Activated CD4-positive, alpha-beta memory T cell treated with anti-CD3 and anti-CD28 coated beads, Interleukin-2, amount 10 ng/mL, durations not matched to agents 7 days and 5 days (primary cell): Measurements from ENCODE around the gene RAB28. TPM values are rescaled to one million over a fixed set of nuclear protein-coding genes. Genes with fewer than 3 reads are reported as not detected.

ENCODE experiments used
- CTCF ChIA-PET: fragments of 350-600 bp; sonication (Branson Sonifier 250); formaldehyde crosslinking; loops from one replicate; lab custom pipeline; 2021; ENCODE audit warnings: antibody characterized with exemption, inconsistent platforms; lab: Charles Lee
- POLR2A ChIA-PET: fragments of 350-600 bp; sonication (Branson Sonifier 250); formaldehyde crosslinking; loops from one replicate; lab custom pipeline; 2021; ENCODE audit warnings: antibody characterized with exemption; lab: Charles Lee
- DNase-seq: peaks from one replicate; pipeline ENCODE4 v3.0.0-alpha.2; 2020
- H3K27ac Mint-ChIP-seq: one replicate; pipeline ENCODE4 v1.8.0; 2021; ENCODE audit warnings: mild to moderate bottlenecking, mixed read lengths
- H3K27me3 Mint-ChIP-seq: one replicate; pipeline ENCODE4 v1.8.0; 2021; ENCODE audit warnings: mixed read lengths
- H3K36me3 Mint-ChIP-seq: one replicate; pipeline ENCODE4 v1.8.0; 2021; ENCODE audit warnings: low read depth, mixed read lengths
- H3K4me1 Mint-ChIP-seq: one replicate; pipeline ENCODE4 v1.8.0; 2021; ENCODE audit warnings: mixed read lengths
- H3K4me3 Mint-ChIP-seq: one replicate; pipeline ENCODE4 v1.8.0; 2021; ENCODE audit warnings: mild to moderate bottlenecking, mixed read lengths
- H3K9me3 Mint-ChIP-seq: one replicate; pipeline ENCODE4 v1.8.0; 2021; ENCODE audit warnings: mixed read lengths
- total RNA-seq, 2 experiments: library from RNA; stranded (reverse); gene quantifications; one replicate each; pipeline ENCODE4 v1.2.3, GENCODE V29; 2021

Gene RAB28
- total RNA-seq, 2 experiments from 2014 or later = 18.5 TPM

DNA sequence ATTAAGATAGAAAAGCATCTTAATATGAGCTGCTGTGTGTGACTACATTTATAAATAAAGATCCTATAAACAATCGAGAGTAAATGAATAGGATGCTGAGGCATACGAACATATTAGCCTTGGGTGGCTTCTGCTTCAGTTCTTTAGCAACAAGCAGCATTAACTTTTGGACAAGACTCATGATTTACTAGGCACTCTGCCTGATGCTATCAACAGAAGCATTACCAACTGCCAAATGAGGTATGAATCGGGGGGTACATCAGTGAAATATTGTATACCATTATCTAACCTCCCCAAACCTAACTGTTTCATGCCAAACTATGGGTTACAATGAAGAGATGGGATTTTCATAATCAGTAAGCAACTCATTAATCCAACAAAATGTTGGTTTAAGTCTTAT is 113.1 kb downstream of the RAB28 start:
- Mint-ChIP-seq H3K9me3 (no peaks in the 10 kb centered on the region), H3K4me3 (no peak overlapping the region), H3K36me3 (peaks cover 3% of the 10 kb centered on the region), H3K27me3 (no peaks in the 10 kb centered on the region), H3K4me1 (no peaks in the 10 kb centered on the region), H3K27ac (no peak overlapping the region)
- CTCF ChIA-PET = no interaction called here
- no peak for DNase-seq
- POLR2A ChIA-PET = no interaction called here

DNA sequence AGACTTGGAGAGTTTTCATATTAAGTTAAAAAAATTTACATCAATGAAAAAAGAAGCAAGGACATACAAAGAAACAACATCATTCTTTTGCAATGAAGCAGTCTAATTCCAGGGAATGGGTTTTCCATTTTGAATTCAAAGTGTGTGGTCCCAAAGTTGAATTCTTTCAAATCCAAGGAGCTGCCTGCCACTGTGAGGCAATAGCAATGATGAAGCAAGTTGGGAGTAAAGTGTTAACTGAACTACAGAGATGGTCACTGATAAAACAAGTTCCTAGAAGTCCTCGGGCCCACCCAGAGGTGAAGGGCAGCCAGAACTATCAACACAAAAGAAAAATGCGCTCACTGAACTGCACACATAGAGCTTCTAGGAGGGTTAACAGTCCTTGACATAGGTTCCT is 115.9 kb downstream of the RAB28 start:
- Mint-ChIP-seq H3K4me1 (no peaks in the 10 kb centered on the region), H3K27ac (no peak overlapping the region), H3K4me3 (no peak overlapping the region), H3K36me3 (peaks cover 3% of the 10 kb centered on the region), H3K9me3 (no peaks in the 10 kb centered on the region), H3K27me3 (no peaks in the 10 kb centered on the region)
- POLR2A ChIA-PET = no interaction called here
- DNase-seq = no peak
- CTCF ChIA-PET = no interaction called here

GRCh38 chr4:13367691-13368090 is 116.4 kb downstream of the RAB28 start:
- ChIA-PET CTCF (no interaction called here), POLR2A (no interaction called here)
- H3K27me3 Mint-ChIP-seq = no peaks in the 10 kb centered on the region
- peaks cover 3% of the 10 kb centered on the region for H3K36me3 Mint-ChIP-seq
- H3K4me1 Mint-ChIP-seq = no peaks in the 10 kb centered on the region
- DNase-seq = no peak
- H3K9me3 Mint-ChIP-seq = no peaks in the 10 kb centered on the region
- H3K4me3 Mint-ChIP-seq = no peak overlapping the region
- H3K27ac Mint-ChIP-seq = no peak overlapping the region

GRCh38 chr4:13367244-13367643 is 116.9 kb downstream of the RAB28 start:
- Mint-ChIP-seq H3K27me3 (no peaks in the 10 kb centered on the region), H3K9me3 (no peaks in the 10 kb centered on the region), H3K27ac (no peak overlapping the region), H3K4me3 (no peak overlapping the region), H3K36me3 (peaks cover 3% of the 10 kb centered on the region), H3K4me1 (no peaks in the 10 kb centered on the region)
- POLR2A ChIA-PET = no interaction called here
- DNase-seq = no peak
- CTCF ChIA-PET = no interaction called here

- POLR2A ChIA-PET = no interaction called here
- Mint-ChIP-seq H3K9me3 (no peaks in the 10 kb centered on the region), H3K27me3 (no peaks in the 10 kb centered on the region), H3K27ac (no peak overlapping the region), H3K4me3 (no peak overlapping the region), H3K36me3 (peaks cover 3% of the 10 kb centered on the region), H3K4me1 (no peaks in the 10 kb centered on the region)
- DNase-seq = no peak
- CTCF ChIA-PET = no interaction called here
Observed at GRCh38 chr4:13365195-13365594, 118.9 kb downstream of the RAB28 start.

DNA sequence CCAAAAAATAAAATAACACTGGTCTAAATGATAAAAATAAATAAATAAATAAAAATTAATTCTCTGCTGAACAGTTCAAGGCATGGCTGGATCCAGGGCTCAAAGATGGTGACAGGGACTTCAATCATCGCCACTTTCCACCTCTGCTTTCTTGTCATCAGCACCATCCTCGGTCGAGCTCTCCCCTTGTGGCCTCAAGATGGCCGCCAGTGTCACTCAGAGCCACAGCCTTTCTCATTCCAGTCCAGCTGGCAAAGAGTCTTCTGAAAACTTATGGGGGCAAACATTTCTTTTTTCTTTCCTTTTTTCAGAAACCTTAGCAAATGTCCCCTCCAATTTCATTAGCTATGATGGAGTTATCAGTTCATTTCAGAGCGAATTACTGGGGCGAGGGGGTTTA is 119.5 kb downstream of the RAB28 start:
- Mint-ChIP-seq H3K27me3 (no peaks in the 10 kb centered on the region), H3K27ac (no peak overlapping the region), H3K36me3 (peaks cover 3% of the 10 kb centered on the region), H3K9me3 (no peaks in the 10 kb centered on the region), H3K4me3 (no peak overlapping the region), H3K4me1 (no peaks in the 10 kb centered on the region)
- ChIA-PET CTCF (no interaction called here), POLR2A (no interaction called here)
- DNase-seq = no peak

GRCh38 chr4:13364172-13364571 is 120.0 kb downstream of the RAB28 start:
- Mint-ChIP-seq H3K9me3 (no peaks in the 10 kb centered on the region), H3K4me3 (no peak overlapping the region), H3K36me3 (peaks cover 3% of the 10 kb centered on the region), H3K27me3 (no peaks in the 10 kb centered on the region), H3K4me1 (no peaks in the 10 kb centered on the region), H3K27ac (no peak overlapping the region)
- ChIA-PET CTCF (no interaction called here), POLR2A (no interaction called here)
- no peak for DNase-seq

DNA sequence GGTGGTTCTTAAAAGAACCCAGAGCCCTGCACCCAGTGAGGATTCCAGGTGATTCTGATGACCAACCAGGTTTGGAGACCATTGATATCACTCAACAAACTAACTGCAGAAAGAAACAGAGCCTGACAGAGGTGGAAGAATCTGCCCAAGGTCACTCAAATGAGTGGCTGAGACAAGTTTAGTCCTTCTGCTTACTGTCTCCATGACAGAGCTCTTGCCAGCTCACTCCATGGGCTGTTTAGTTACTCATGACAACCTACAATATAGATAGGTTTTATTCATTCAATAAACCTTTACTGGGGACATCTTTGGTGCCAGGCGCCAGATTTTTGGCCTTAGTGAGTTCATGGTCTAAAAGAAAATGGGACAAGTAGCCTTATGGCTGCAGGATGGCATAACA is 124.3 kb downstream of the RAB28 start:
- Mint-ChIP-seq H3K4me3 (no peak overlapping the region), H3K27me3 (no peaks in the 10 kb centered on the region), H3K9me3 (no peaks in the 10 kb centered on the region), H3K4me1 (no peaks in the 10 kb centered on the region), H3K36me3 (no peaks in the 10 kb centered on the region), H3K27ac (no peak overlapping the region)
- ChIA-PET POLR2A (no interaction called here), CTCF (no interaction called here)
- no peak for DNase-seq

DNA sequence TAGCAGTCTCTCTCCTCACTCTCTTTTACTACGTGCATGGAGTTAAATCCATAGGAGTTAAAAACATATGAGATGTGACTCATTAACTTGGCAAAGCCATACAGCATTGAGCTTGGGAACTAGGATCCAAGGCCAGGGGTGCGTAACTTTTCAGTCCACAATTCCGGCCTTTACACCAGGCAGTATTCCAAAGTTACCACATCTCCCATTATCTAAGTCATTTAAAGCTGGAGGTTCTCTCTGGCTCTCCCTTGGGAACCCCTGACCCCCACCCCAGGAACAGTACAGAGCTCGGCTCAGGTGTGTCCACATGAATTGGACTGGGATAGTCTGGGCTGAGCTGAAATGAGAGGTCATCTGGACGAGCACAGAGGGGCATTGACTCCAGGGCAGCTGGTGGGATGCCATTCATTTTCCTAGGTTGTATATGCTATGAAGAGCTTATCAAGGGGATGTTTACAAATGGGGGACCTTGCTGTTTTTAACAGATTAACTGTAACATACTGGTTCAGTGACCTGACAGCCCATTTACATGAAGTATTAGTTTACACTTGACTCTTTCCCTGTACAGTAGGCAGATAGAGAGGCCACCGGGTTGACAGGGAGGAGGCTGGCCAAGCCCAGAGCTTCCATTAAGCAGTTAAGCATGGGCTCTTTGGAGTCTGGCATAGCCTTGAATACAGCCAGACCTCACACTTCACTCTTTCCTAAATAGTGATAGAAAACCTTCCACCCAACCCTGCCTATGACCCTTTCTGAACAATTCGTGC is 128.8 kb downstream of the RAB28 start:
- no peaks in the 10 kb centered on the region for H3K9me3 Mint-ChIP-seq
- H3K4me1 Mint-ChIP-seq = no peaks in the 10 kb centered on the region
- no peak overlapping the region for H3K27ac Mint-ChIP-seq
- ChIA-PET POLR2A (interaction anchor here (0.6 kb wide), 1 partner anchor 110 kb away, joined by 3 read pairs; no protein-coding TSS in a partner anchor), CTCF (no interaction called here)
- no peaks in the 10 kb centered on the region for H3K27me3 Mint-ChIP-seq
- H3K4me3 Mint-ChIP-seq = no peak overlapping the region
- H3K36me3 Mint-ChIP-seq = no peaks in the 10 kb centered on the region
- no peak for DNase-seq

DNA sequence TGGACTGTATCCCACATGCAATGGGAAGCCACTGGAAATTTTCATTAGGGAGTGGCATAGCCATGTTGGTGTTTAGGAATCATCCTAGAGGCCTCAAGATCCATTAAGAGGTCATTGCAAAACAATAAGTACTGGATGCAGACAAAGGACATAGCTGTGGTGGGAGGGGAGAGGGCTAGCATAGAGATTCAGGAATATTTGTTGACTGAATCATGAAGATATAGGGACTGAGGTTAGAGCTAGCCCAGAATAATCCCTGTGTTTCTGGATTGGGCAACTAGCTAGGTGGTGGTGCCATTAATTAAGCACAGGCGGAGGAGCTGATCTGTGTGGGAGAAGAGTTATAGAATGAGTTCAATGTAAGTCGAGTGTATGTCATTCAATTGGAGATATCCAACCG is 135.0 kb downstream of the RAB28 start:
- Mint-ChIP-seq H3K4me1 (peaks cover 2% of the 10 kb centered on the region), H3K4me3 (no peak overlapping the region), H3K27me3 (no peaks in the 10 kb centered on the region), H3K9me3 (peaks cover 10% of the 10 kb centered on the region), H3K36me3 (peaks cover 3% of the 10 kb centered on the region), H3K27ac (no peak overlapping the region)
- CTCF ChIA-PET = no interaction called here
- POLR2A ChIA-PET = no interaction called here
- DNase-seq = no peak

GRCh38 chr4:13348216-13348615 is 135.9 kb downstream of the RAB28 start:
- DNase-seq = no peak
- no peaks in the 10 kb centered on the region for H3K27me3 Mint-ChIP-seq
- H3K4me1 Mint-ChIP-seq = peaks cover 2% of the 10 kb centered on the region
- H3K27ac Mint-ChIP-seq = no peak overlapping the region
- CTCF ChIA-PET = no interaction called here
- POLR2A ChIA-PET = no interaction called here
- no peak overlapping the region for H3K4me3 Mint-ChIP-seq
- peaks cover 3% of the 10 kb centered on the region for H3K36me3 Mint-ChIP-seq
- peaks cover 10% of the 10 kb centered on the region for H3K9me3 Mint-ChIP-seq

- POLR2A ChIA-PET = no interaction called here
- CTCF ChIA-PET = no interaction called here
- Mint-ChIP-seq H3K4me1 (peaks cover 2% of the 10 kb centered on the region), H3K36me3 (peaks cover 3% of the 10 kb centered on the region), H3K27me3 (no peaks in the 10 kb centered on the region), H3K9me3 (peaks cover 10% of the 10 kb centered on the region), H3K4me3 (no peak overlapping the region), H3K27ac (no peak overlapping the region)
- no peak for DNase-seq
Observed at GRCh38 chr4:13347517-13348125, 136.5 kb downstream of the RAB28 start.

- POLR2A ChIA-PET = no interaction called here
- DNase-seq = no peak
- Mint-ChIP-seq H3K27me3 (no peaks in the 10 kb centered on the region), H3K4me3 (no peak overlapping the region), H3K4me1 (peaks cover 2% of the 10 kb centered on the region), H3K9me3 (peaks cover 8% of the 10 kb centered on the region), H3K27ac (no peak overlapping the region), H3K36me3 (no peaks in the 10 kb centered on the region)
- CTCF ChIA-PET = no interaction called here
Observed at GRCh38 chr4:13344216-13344615, 139.9 kb downstream of the RAB28 start.

DNA sequence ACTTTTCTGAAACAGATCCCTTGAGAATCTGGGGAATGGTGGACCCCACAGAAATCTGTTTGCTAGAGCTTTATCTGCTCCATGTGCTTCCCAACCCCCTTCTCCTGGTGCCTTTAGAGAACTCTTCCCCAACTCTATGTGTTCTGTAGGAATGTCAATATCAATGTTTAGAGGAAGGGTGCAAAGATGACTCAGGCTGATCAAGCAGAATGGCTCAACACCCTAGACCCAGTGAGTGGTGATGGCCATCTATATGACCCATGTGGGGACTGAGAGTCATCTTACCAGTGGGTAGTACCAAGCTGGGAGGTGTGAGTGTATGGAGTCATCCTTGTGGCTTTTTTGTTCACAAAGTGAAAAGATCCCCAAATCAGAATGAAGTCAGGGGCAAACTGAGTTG is 143.5 kb downstream of the RAB28 start:
- Mint-ChIP-seq H3K4me1 (no peaks in the 10 kb centered on the region), H3K4me3 (no peak overlapping the region), H3K9me3 (peaks cover 3% of the 10 kb centered on the region), H3K27ac (no peak overlapping the region), H3K27me3 (no peaks in the 10 kb centered on the region), H3K36me3 (peaks cover 5% of the 10 kb centered on the region)
- ChIA-PET CTCF (no interaction called here), POLR2A (no interaction called here)
- no peak for DNase-seq
